Esophagus (tissue), 2 donors: Measurements from ENCODE around the gene DBN1. TPM values are rescaled to one million over a fixed set of nuclear protein-coding genes. Genes with fewer than 3 reads are reported as not detected.

Source experiments
- H3K27ac ChIP-seq, 2 donors: one replicate each; pipeline ENCODE4 v1.5.1; 2013; ENCODE audit warnings: low read depth in 2 of 2, mild to moderate bottlenecking in 2 of 2, inconsistent platforms in 1 of 2, low read length in 1 of 2, moderate library complexity in 1 of 2
- H3K27me3 ChIP-seq, 2 donors: one replicate each; pipeline ENCODE4 v1.6.1; 2013; ENCODE audit warnings: low read length in 2 of 2, control low read depth in 1 of 2, mild to moderate bottlenecking in 1 of 2; ENCODE audit not compliant: insufficient read depth in 2 of 2, control insufficient read depth in 1 of 2
- H3K36me3 ChIP-seq, 2 donors: one replicate each; pipeline ENCODE4 v1.6.1; 2013; ENCODE audit warnings: low read length in 1 of 2; ENCODE audit not compliant: control insufficient read depth in 2 of 2, insufficient read depth in 2 of 2
- H3K4me1 ChIP-seq, 2 donors: one replicate each; pipeline ENCODE4 v1.6.1; 2013; ENCODE audit warnings: low read length in 1 of 2; ENCODE audit not compliant: control insufficient read depth in 2 of 2, insufficient read depth in 2 of 2
- H3K4me3 ChIP-seq, 2 donors: one replicate each; pipeline ENCODE4 v1.5.1; 2013; ENCODE audit warnings: low read length in 2 of 2, mild to moderate bottlenecking in 2 of 2, low read depth in 1 of 2, moderate library complexity in 1 of 2
- H3K9me3 ChIP-seq, 2 donors: one replicate each; pipeline ENCODE4 v1.6.1; 2013; ENCODE audit warnings: mild to moderate bottlenecking in 2 of 2, low read depth in 1 of 2, low read length in 1 of 2, moderate library complexity in 1 of 2; ENCODE audit not compliant: control insufficient read depth in 2 of 2, insufficient read depth in 1 of 2
- WGBS, 2 donors: extraction: QIAGEN DNeasy Blood & Tissue Kit; methylation state at CpG; one replicate each; pipeline ENCODE4 v1.1.7; 2013; 5-methylcytosine and 5-hydroxymethylcytosine counted together
- polyA plus RNA-seq, 2 donors: library from polyadenylated mRNA; stranded (reverse); fragments of 200-250 nt; gene quantifications; one replicate each; pipeline ENCODE4 v1.2.3, GENCODE V29; 2013
- donor health status: healthy with polysubstance abuse.
- donor health status: Bipolar disorder and iron deficiency.

Gene DBN1
- polyA plus RNA-seq, 2 donors, result 18.2 to 24.7 TPM

DNA sequence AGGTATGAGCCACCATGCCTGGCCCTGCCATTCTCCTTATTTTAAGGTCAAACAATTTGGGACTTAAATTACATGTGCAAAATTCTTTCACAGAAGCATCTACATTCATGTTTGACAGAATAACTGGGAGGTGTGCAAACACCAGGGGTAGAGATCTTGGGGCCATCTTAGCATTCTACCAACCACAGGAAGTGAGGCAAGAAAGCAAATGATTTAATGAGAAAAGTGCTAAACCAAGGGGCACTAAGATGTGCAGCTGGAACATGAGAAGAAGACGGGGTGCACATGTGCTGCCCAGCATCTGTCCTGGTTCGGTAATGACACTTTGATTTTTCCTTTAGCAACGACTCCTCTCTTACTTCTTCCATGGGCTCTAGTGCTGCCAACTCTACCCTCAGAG, 62.9 kb downstream of the DBN1 start:
- no peaks in the 10 kb centered on the region for H3K27me3 ChIP-seq
- H3K4me1 ChIP-seq, result peaks cover 0 to 3% of the 10 kb centered on the region in 2 donors
- 72 to 79% methylated on average over 3 of the region's 3 CpGs for WGBS, 2 donors
- no peak overlapping the region for H3K4me3 ChIP-seq
- no peaks in the 10 kb centered on the region for H3K36me3 ChIP-seq
- no peaks in the 10 kb centered on the region for H3K9me3 ChIP-seq
- no peak overlapping the region for H3K27ac ChIP-seq

DNA sequence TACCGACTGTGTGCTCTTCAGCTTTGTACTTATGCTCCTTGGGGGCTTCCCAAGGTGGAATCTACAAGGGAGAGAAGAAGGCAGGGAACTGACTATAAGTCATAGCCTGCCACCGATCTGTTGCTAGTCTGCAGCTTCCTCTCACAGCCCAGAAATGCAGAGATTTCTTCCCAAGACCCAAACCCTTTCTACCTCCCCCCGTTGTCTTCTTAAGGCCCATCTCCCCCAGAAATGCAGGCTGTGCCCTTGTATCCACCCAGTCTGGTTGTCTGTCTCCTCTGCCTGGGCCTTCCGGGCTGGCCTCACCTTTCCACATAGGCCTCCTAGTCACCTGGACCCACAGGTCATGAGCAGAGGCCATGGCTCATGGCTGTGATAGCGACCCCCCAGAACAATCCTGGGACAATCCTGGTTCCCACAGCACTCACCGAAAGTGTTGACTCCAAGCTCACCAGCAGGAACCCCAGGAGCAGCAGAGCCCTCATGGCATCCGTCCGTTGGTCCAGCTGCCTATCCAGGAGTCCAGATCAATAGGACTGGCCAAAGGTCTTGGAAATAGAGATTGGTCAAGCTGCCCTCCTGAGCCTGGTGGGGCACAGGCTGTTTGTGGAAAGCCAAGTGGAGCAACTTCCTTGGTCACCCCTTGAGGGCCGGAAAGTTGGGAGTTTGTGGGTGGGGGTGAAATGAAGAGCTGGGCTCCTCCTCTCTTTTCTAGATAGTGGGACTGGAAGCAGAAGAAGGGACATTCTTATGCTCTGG, 64.2 kb downstream of the DBN1 start, which contains the start of gene F12:
Gene F12, minus strand, starts transcription at position 522 of the 759 bp plus-strand sequence. Its CDS starts 37 bp downstream, at position 485.
- Histone ChIP-seq H3K27ac (no peak within 1 kb of the TSS), H3K4me3 (no peak within 1 kb of the TSS), H3K9me3 (no peaks in the 10 kb centered on the region), H3K36me3 (no peaks in the 10 kb centered on the region), H3K27me3 (no peaks in the 10 kb centered on the region), H3K4me1 (peaks cover 0 to 3% of the 10 kb centered on the region in 2 donors)
- WGBS, 2 donors, result 89 to 90% methylated on average over 9 of the region's 9 CpGs

Other genes with a start within 250 kb of the DBN1 start
- 10 to 100 TPM; 60.0 to 80.2 TPM for gene RAB24, start 169.9 kb downstream of the DBN1 start, polyA plus RNA-seq
- 100 to 1,000 TPM; 120 to 135 TPM for gene PRELID1, start 169.8 kb downstream of the DBN1 start, polyA plus RNA-seq
- 10 to 100 TPM; 14.4 to 32.3 TPM for gene MXD3, start 161.7 kb downstream of the DBN1 start, polyA plus RNA-seq
- gene LMAN2, start 122.0 kb downstream of the DBN1 start, polyA plus RNA-seq, result 100 to 1,000 TPM in 1 of 2 donors, 10 to 100 TPM in 1; 84.0 to 190 TPM
- gene RGS14, start 115.7 kb downstream of the DBN1 start, polyA plus RNA-seq, result 10 to 100 TPM; 49.7 to 74.5 TPM
- gene SLC34A1, start 89.2 kb downstream of the DBN1 start, polyA plus RNA-seq, result under 1 TPM; 0.13 to 0.49 TPM
- gene PFN3, start 73.0 kb downstream of the DBN1 start, polyA plus RNA-seq, result under 1 TPM in 1 of 2 donors, not detected in 1; 0.21 TPM
- 10 to 100 TPM; 18.1 to 33.5 TPM for gene F12, start 64.1 kb downstream of the DBN1 start, polyA plus RNA-seq
- gene GRK6, start 47.0 kb downstream of the DBN1 start, polyA plus RNA-seq, result 10 to 100 TPM; 10.4 to 19.8 TPM
- gene PRR7, start 26.8 kb downstream of the DBN1 start, polyA plus RNA-seq, result 1 to 10 TPM; 2.0 to 4.9 TPM
- gene PDLIM7, start 24.0 kb upstream of the DBN1 start, polyA plus RNA-seq, result 100 to 1,000 TPM in 1 of 2 donors, 10 to 100 TPM in 1; 65.4 to 102 TPM
- 1 to 10 TPM; 2.4 to 5.1 TPM for gene DOK3, start 36.2 kb upstream of the DBN1 start, polyA plus RNA-seq
- 10 to 100 TPM; 57.0 to 73.8 TPM for gene DDX41, start 43.3 kb upstream of the DBN1 start, polyA plus RNA-seq
- gene FAM193B, start 80.9 kb upstream of the DBN1 start, polyA plus RNA-seq, result 100 to 1,000 TPM in 1 of 2 donors, 10 to 100 TPM in 1; 42.2 to 141 TPM
- 100 to 1,000 TPM in 1 of 2 donors, 10 to 100 TPM in 1; 72.8 to 146 TPM for gene TMED9, start 118.6 kb upstream of the DBN1 start, polyA plus RNA-seq
- gene B4GALT7, start 126.5 kb upstream of the DBN1 start, polyA plus RNA-seq, result 10 to 100 TPM; 12.7 to 16.7 TPM